ENCODE results near the gene LSMEM2.

- TF ChIP-seq CHD1 (IDR thresholded peaks at IDR 0.05; ENCODE audit: low read depth, low read length) (no peak), CTCF (IDR thresholded peaks at IDR 0.05; ENCODE audit: control extremely low read depth in 1 of 3, insufficient read depth in 1 of 3, low read depth in 1 of 3, low read length in 3 of 3) (no peak), TAF7 (optimal IDR thresholded peaks at IDR 0.05; ENCODE audit: borderline replicate concordance, low read depth, low read length) (no peak), CREB1 (IDR thresholded peaks at IDR 0.05) (no peak), SIN3A (conservative IDR thresholded peaks at IDR 0.05 in 1 of 2, IDR thresholded peaks at IDR 0.05 in 1 of 2; ENCODE audit: low read depth in 1 of 2, low read length in 2 of 2) (no peak)
Measured at GRCh38 chr3:50232303-50232702, 46.6 kb upstream of the LSMEM2 start.
